Kidney (tissue), 14 donors: ENCODE results near the gene NSG2. TPM values are rescaled to one million over a fixed set of nuclear protein-coding genes. Genes with fewer than 3 reads are reported as not detected.

ENCODE experiments used
- DNase-seq, 5 donors: peaks; one replicate each; pipeline ENCODE4 v3.0.0-alpha.2; 2013 to 2020
- FAIRE-seq: peaks from 2 replicates; lab custom pipeline; 2012; peaks lifted over from hg19 to GRCh38; lab: Jason Lieb, UNC
- H3K27ac ChIP-seq, 2 donors: one replicate each; pipeline ENCODE4 v1.7.0; 2013; ENCODE audit warnings: low read depth in 2 of 2, low read length in 2 of 2, inconsistent platforms in 1 of 2
- H3K27me3 ChIP-seq: one replicate; pipeline ENCODE4 v1.7.1; 2013; ENCODE audit warnings: low read length, inconsistent platforms; ENCODE audit not compliant: control insufficient read depth, insufficient read depth
- H3K36me3 ChIP-seq, 3 donors: one replicate each; pipeline versions ENCODE4 v1.7.0 to v1.7.1; 2013; ENCODE audit warnings: low read length in 3 of 3, control low read depth in 1 of 3, inconsistent platforms in 1 of 3; ENCODE audit not compliant: insufficient read depth in 3 of 3, control insufficient read depth in 2 of 3
- H3K4me1 ChIP-seq, 3 donors: one replicate each; pipeline versions ENCODE4 v1.7.0 to v1.7.1; 2013; ENCODE audit warnings: low read length in 3 of 3, inconsistent platforms in 1 of 3, low read depth in 1 of 3; ENCODE audit not compliant: control insufficient read depth in 2 of 3, insufficient read depth in 2 of 3
- H3K4me3 ChIP-seq, 3 donors: one replicate each; pipeline versions ENCODE4 v1.7.0 to v1.8.1; 2013; ENCODE audit warnings: low read length in 3 of 3, control low read depth in 1 of 3, inconsistent platforms in 1 of 3
- H3K9ac ChIP-seq, 3 donors: one replicate each; pipeline versions ENCODE4 v1.7.0 to v1.7.1; 2013; ENCODE audit warnings: low read length in 3 of 3, control low read depth in 1 of 3, inconsistent platforms in 1 of 3
- H3K9me3 ChIP-seq, 3 donors: one replicate each; pipeline versions ENCODE4 v1.7.0 to v1.7.1; 2013; ENCODE audit warnings: low read length in 3 of 3, control low read depth in 1 of 3, inconsistent platforms in 1 of 3; ENCODE audit not compliant: control insufficient read depth in 2 of 3, insufficient read depth in 1 of 3
- CTCF ChIP-seq: IDR thresholded peaks from 3 replicates; pipeline ENCODE4 v1.5.1; 2012; ENCODE audit warnings: mild to moderate bottlenecking, moderate library complexity, borderline replicate concordance; ENCODE audit not compliant: insufficient read depth; ENCODE audit errors: extremely low read depth
- intact Hi-C: fragments of 100-400 bp; cut with DNase I; formaldehyde crosslinking; loops from one replicate; pipeline ENCODE4 v1.11.1; 2022
- polyA plus RNA-seq: library from polyadenylated mRNA; stranded (reverse); fragments of 350-450 nt; fragmentation: Illumina TruSeq; extraction: RNeasy Lipid Tissue Mini Kit (QIAGEN cat#74804); gene quantifications from one replicate; pipeline ENCODE4 v1.2.3, GENCODE V29; 2014; ENCODE audit warnings: low read depth, low replicate concordance; ENCODE audit not compliant: insufficient read depth
- total RNA-seq: library from RNA; stranded (reverse); fragmentation: NEBNext Ultra II Directional; extraction: Animal tissue kit (Norgen Biotek cat#: 25700); gene quantifications from one replicate; pipeline ENCODE4 v1.2.1, GENCODE V29; 2021
- donor health status: control.
- donor health status: control.
- donor health status: control.
- donor health status: control.
- donor health status: control.
- donor health status: DM: yes; HTN: yes; CAD: no.
- donor health status: Normal renal cell carcinoma (clear cell type).

Gene NSG2
- total and polyA plus RNA-seq, 2 donors from 2014 or later: 0.41 TPM; not detected in 1

- intact Hi-C loops: no loop called here
- Histone ChIP-seq H3K27me3 (no peaks in the 10 kb centered on the region), H3K4me3 (no peak overlapping the region), H3K4me1 (no peaks in the 10 kb centered on the region), H3K27ac (no peak overlapping the region), H3K9ac (no peak overlapping the region), H3K9me3 (peaks cover 0 to 4% (median 0%) of the 10 kb centered on the region in 3 donors), H3K36me3 (no peaks in the 10 kb centered on the region)
- no peak for DNase-seq
- no peak for FAIRE-seq
- TF ChIP-seq CTCF: no peak
Measured at GRCh38 chr5:174056064-174056847, 10.8 kb downstream of the NSG2 start.

GRCh38 chr5:174057206-174057605 lies 11.7 kb downstream of the NSG2 start:
- H3K9me3 ChIP-seq: peaks cover 0 to 4% (median 0%) of the 10 kb centered on the region in 3 donors
- no peak overlapping the region for H3K4me3 ChIP-seq
- no peak for TF ChIP-seq CTCF
- no peak overlapping the region for H3K27ac ChIP-seq
- intact Hi-C loops: no loop called here
- no peak overlapping the region for H3K9ac ChIP-seq
- H3K4me1 ChIP-seq: no peaks in the 10 kb centered on the region
- DNase-seq: no peak
- H3K36me3 ChIP-seq: no peaks in the 10 kb centered on the region
- H3K27me3 ChIP-seq: no peaks in the 10 kb centered on the region
- no peak for FAIRE-seq

GRCh38 chr5:174058433-174059122 lies 13.1 kb downstream of the NSG2 start:
- Histone ChIP-seq H3K4me1 (no peaks in the 10 kb centered on the region), H3K36me3 (no peaks in the 10 kb centered on the region), H3K9ac (no peak overlapping the region), H3K4me3 (no peak overlapping the region), H3K27ac (no peak overlapping the region), H3K27me3 (no peaks in the 10 kb centered on the region), H3K9me3 (peaks cover 0 to 4% (median 0%) of the 10 kb centered on the region in 3 donors)
- no peak for DNase-seq
- no peak for FAIRE-seq
- TF ChIP-seq CTCF: no peak
- intact Hi-C loops: no loop called here
